Stimulated activated CD4-positive, alpha-beta T cell treated with anti-CD3 and anti-CD28 coated beads, Interleukin-15, amount 100 ng/mL, for 24 hours (primary cell): ENCODE measurements around the gene CAMK1D.

ENCODE experiments used
- DNase-seq: peaks from one replicate; pipeline ENCODE4 v3.0.0-alpha.2; 2020

Gene CAMK1D

DNA sequence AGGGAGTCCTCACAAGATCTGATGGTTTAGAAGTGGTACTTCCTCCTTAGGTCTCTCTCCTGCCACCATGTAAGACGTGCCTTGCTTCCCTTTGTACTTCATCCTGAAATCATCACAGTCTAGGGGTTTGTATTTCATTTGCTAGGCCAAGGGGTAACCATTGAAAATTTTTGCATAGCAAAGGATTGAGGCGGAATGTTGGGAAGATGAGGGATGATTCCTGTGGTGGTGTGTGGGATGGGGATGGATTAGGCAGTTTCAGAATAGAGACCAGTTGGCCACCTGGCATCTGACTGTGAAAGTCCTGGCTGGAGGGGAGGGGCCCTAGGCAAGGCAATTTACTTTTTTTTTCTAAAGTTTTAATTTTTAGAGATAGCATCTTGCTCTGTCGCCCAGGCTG, 222.9 kb downstream of the CAMK1D start:
- no peak for DNase-seq

GRCh38 chr10:12577610-12578009, 228.3 kb downstream of the CAMK1D start:
- no peak for DNase-seq

DNA sequence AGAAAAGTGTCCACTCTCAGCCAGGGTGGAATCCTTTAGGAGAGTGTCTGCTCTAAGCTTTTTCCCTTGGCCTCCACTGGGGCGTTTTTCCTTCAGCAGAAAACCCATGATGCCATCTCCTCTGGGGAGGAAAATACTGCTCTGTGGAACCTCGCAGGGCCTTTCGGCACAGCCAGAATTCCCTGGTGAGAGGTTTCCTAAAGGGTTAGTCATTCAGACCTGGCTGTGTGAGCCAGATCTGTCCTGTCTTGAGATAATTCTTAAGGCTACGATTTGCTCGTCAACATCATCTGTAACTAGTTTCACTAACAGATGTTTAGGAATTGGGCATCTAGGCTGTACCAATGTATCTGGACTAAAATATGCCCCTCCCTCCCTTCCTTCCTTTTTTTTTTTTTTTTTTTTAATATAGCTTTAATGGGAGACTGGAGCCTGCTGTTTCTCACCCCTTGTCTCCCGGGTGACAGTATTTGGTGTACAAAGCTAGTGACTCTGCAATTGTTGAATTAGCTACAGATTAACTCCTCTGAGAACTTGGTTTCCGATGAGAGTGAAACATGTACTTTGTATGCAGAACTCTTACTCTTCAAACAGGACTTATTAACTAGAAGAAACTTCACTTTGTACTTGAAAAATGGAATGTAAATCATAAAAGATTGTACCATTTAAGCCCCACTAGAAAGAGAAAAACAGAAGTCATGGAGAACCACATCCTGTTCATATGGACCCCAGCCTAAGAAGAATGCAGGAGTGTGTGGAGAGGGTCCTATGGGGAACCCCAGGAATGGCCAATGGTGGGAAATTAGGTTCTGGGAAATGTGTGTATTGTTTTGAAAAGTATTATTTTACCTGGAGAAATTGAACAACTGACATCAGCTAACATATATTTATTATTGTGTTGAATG, 230.9 kb downstream of the CAMK1D start:
- no peak for DNase-seq

- DNase-seq, result no peak
Measured at GRCh38 chr10:12583891-12584595, 234.7 kb downstream of the CAMK1D start.

DNA sequence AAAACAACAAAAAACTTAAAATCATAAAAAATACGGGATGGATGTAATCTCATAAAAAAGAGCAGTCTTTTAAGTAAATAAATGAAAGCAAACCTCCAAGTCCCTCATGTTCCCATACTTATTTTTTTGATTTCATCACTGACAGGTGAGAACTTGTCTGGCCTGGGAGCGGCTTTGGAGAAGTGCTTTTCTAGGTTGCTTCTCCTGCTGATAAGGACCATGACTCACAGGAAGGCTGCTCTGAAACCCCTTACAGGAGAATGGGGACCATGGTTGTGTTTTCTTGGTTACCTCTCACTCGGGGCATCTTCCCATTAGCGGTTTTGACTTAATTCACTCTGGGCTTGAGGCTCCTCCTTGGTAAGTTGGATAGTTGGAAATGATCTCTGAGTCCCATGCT, 237.4 kb downstream of the CAMK1D start:
- no peak for DNase-seq

- no peak for DNase-seq
Measured at GRCh38 chr10:12587451-12587888, 238.1 kb downstream of the CAMK1D start.

DNA sequence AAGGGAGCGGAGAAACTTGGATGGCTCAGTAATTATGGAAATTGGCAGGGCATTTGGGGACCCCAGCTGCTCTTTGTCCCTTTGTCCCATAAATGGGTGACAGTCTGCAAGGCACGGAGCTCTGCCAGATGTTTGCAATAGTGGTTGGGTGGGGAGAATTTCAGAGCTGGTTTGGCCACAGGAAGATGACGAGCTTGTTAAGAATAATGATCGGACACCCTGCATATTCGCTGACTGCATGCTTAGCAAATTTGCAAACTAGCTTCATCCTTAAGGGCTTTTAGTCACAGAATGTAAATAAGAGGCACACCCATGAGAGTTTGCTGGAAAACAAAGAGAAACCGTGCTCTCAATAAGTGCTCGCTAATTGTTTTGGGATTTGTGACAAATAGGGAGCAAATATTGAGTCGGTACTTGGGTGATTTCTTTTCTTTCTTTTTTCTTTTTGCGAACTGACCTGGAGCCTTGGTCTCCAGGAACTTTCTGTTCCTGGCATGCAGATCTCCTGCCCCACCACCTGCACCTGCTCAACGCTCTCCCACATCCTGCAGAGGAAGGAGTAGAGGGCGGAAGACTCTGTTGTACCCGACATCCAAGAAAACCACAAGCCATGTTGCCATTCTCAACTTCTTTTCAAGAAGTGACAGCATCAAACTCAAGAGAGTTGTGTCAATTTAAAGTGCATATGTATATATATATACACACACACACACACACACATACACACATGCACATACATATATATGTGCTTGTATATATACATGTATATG, 238.9 kb downstream of the CAMK1D start:
- DNase-seq, result peak; percentile 16

GRCh38 chr10:12589291-12589690, 239.9 kb downstream of the CAMK1D start:
- no peak for DNase-seq

DNA sequence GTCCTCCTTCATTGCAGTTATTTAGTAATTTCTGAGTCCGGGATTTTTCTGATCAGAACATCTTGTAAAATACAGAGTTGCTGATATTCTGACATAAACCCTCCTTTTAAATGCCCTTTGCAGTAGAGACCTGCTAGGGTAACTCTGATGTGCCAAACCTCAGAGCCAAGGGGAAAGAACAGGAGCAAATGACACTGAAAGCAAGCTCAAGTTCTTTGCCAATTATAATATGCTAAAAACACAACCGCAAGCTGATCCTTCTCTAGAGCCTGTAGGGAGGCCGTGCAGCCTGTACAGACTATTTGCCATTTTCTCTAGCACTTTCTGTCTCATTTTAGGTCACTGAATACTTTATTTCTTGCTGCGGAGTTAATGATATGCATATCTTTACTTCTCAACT, 240.4 kb downstream of the CAMK1D start:
- no peak for DNase-seq

GRCh38 chr10:12590675-12591659, 241.6 kb downstream of the CAMK1D start:
- no peak for DNase-seq

DNA sequence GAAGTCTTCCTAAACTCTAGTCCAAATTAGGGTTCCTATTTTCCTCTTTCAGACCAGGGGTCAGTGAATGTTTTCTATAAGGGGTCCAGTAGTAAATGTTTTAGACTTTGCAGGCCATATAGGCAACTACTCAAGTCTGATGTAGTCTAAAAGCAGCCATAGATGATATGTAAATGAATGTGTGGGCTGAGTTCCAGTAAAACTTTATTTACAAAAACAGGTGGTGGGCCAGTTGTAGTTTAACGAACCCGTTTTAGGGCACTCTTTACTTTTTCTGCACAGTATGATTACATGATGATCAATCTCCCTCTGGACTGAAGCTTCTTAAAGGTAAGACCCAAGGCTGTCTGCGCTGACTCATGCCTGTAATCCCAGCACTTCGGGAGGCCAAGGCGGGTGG, 243.6 kb downstream of the CAMK1D start:
- no peak for DNase-seq

GRCh38 chr10:12594448-12594944, 245.1 kb downstream of the CAMK1D start:
- peak; percentile 52 for DNase-seq

DNA sequence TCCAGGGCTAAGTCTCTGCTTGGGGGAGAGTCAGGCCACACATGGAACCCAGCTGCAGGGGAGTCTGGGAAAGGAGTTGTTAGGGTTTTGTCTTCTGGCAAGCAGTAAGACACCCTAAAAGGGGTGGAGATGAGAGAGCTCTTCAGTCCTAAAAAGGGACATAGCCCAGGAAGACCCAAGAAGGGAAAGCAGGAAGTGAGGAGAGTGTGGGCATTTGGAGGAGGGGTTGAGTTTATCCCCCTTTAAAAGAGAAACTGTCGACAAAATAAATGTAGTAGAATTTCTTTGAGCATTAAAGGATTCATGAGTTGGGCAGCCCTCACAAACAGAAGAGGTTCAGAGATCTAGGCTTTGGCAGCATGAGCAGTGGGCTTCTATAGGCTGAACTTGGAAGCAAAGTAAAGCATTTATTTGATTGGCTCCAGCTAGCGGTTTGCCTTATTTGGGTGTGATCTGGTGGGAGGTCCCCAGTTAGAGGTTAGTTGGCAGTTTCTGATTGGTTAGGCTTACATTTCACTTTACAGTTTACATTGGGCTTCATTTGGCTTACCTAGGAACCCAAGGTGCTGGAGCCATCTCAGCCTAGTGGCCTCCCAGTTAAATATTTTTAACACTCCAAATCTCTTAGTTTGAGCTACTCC, 246.7 kb downstream of the CAMK1D start:
- no peak for DNase-seq

- no peak for DNase-seq
Measured at GRCh38 chr10:12597176-12597575, 247.8 kb downstream of the CAMK1D start.

DNA sequence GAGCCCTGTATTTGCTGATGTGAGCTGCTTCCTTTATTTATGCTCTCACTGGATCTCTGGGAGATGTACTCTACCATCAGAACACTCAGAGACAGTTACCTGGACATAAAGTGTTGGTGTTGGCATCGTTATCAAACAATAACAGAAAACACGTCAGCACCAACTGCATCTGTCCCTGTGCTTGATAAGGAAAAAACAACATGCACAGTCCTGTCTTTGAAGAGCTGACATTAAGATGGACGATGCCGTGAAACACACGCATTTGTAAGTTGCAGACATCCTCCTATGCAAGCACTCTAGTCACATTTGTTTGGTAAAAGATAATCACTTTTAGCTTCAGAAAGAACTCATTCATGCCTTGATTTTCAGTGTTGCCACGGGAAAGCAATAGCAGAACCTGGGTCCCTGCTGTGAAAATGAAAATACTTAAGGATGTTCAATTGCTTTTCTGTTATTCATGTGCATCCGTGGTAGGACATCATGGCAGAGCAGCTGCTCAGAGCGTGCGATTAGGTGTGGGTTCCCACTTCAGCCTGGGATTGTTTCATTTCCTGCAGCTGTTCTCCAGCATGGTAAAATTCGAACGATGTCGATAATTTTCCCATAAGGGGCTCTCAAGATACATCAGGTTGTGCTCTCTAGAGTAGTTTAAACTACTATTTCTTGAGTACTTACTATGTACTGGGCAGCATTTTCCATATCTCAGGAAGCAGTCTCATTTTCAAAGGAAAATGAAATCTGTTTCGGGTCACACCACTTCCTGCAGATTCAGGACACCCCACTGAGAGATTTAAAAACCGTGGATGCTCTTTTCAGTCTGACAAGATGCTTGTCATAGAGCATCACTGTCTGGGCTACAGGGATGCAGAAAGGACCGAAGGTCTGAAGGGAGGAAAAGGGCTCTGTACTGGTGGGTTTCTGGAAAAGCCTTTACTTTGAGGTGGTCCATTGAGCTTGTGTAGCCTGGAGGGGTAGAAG, 248.7 kb downstream of the CAMK1D start:
- no peak for DNase-seq

- no peak for DNase-seq
Measured at GRCh38 chr10:12600652-12601051, 251.3 kb downstream of the CAMK1D start.

GRCh38 chr10:12602521-12602920, 253.2 kb downstream of the CAMK1D start:
- DNase-seq, result no peak

DNA sequence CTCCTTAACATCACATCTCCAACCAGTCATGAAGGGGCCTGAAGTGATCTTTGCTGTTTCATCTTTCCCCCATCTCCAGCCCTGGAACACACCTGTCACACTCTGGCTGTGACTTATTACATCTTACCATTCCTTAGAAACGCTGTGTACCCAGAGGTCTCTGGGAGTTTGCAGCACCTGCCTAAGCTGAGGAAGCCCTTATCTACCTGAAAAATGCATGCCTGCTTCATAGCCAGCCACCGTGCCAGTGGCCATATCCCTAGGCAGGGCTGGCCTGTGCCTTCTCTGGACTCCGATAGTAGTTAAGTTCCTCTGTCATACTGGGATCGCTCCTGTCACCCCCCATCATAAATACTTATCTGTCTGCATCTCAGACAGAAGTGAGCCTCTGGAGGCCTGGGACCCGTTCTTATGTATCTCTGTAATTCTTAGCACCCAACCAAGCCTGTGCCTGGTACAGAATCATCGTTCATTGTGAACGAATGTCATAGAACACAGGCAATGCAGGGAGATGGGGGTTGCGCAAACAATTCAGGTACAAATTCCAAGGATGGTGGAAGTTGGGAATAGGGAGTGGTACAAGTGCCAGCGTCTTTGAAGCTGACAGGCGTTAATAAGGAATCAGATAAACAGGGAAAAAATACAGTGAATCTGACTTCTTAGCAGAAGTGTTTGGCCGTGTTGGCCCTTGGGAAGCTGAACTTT, 254.6 kb downstream of the CAMK1D start:
- DNase-seq, result no peak
